ENCODE measurements around the gene SEC24A.

GRCh38 chr5:134603059-134603458, 45.5 kb upstream of the SEC24A start:
- TF ChIP-seq EZH2phosphoT487 (IDR thresholded peaks at IDR 0.05; ENCODE audit: low read depth, severe bottlenecking, unreplicated experiment): no peak
- TF ChIP-seq, protein P1, sequence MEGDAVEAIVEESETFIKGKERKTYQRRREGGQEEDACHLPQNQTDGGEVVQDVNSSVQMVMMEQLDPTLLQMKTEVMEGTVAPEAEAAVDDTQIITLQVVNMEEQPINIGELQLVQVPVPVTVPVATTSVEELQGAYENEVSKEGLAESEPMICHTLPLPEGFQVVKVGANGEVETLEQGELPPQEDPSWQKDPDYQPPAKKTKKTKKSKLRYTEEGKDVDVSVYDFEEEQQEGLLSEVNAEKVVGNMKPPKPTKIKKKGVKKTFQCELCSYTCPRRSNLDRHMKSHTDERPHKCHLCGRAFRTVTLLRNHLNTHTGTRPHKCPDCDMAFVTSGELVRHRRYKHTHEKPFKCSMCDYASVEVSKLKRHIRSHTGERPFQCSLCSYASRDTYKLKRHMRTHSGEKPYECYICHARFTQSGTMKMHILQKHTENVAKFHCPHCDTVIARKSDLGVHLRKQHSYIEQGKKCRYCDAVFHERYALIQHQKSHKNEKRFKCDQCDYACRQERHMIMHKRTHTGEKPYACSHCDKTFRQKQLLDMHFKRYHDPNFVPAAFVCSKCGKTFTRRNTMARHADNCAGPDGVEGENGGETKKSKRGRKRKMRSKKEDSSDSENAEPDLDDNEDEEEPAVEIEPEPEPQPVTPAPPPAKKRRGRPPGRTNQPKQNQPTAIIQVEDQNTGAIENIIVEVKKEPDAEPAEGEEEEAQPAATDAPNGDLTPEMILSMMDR (IDR thresholded peaks at IDR 0.05; ENCODE audit: poor library complexity): no peak
- no peak for TF ChIP-seq EZH2 (IDR thresholded peaks at IDR 0.05; ENCODE audit: borderline replicate concordance)
